HepG2 (cell line): Measurements from ENCODE around the gene PIWIL1.

Experiments
- ESRRA ChIP-seq: sonication (generic); formaldehyde crosslinking; IDR thresholded peaks from 2 replicates; pipeline ENCODE4 v1.5.1; 2020; ENCODE audit warnings: mild to moderate bottlenecking, low read depth, missing genetic modification reagents
- EZH2 ChIP-seq: conservative IDR thresholded peaks from 2 replicates; pipeline ENCODE4 v1.6.1; 2012; ENCODE audit warnings: mild to moderate bottlenecking, low read depth, low read length, moderate library complexity
- HNRNPLL ChIP-seq: fragments of 200-400 bp; formaldehyde crosslinking; IDR thresholded peaks from 2 replicates; pipeline ENCODE4 v1.6.1; 2017; ENCODE audit warnings: mild to moderate bottlenecking, low read depth, low read length; ENCODE audit not compliant: poor library complexity, severe bottlenecking
- YY1 ChIP-seq: IDR thresholded peaks from 2 replicates; pipeline ENCODE4 v1.6.1; 2011; ENCODE audit warnings: low read length, low read depth, moderate library complexity, mild to moderate bottlenecking; ENCODE audit not compliant: insufficient read depth, insufficient replicate concordance
- ZBTB21 ChIP-seq: sonication (generic); formaldehyde crosslinking; IDR thresholded peaks from 2 replicates; pipeline ENCODE4 v1.4.0; 2020; ENCODE audit warnings: missing genetic modification reagents
- ZNF263 ChIP-seq: sonication (generic); formaldehyde crosslinking; IDR thresholded peaks from 2 replicates; pipeline ENCODE4 v1.4.0; 2020; ENCODE audit warnings: missing genetic modification reagents
- ZNF382 ChIP-seq: sonication (generic); formaldehyde crosslinking; IDR thresholded peaks from 2 replicates; pipeline ENCODE4 v1.5.0; 2020; ENCODE audit warnings: missing genetic modification reagents, mild to moderate bottlenecking, borderline replicate concordance
- TF ChIP-seq, protein P1 (sequence below): sonication (generic); formaldehyde crosslinking; IDR thresholded peaks from 2 replicates; pipeline ENCODE4 v1.5.0; 2020; ENCODE audit warnings: mild to moderate bottlenecking, missing genetic modification reagents, moderate library complexity
- TF ChIP-seq, protein P2 (sequence below): sonication (generic); formaldehyde crosslinking; IDR thresholded peaks from 2 replicates; pipeline ENCODE4 v1.5.0; 2020; ENCODE audit warnings: mild to moderate bottlenecking, missing genetic modification reagents

DNA sequence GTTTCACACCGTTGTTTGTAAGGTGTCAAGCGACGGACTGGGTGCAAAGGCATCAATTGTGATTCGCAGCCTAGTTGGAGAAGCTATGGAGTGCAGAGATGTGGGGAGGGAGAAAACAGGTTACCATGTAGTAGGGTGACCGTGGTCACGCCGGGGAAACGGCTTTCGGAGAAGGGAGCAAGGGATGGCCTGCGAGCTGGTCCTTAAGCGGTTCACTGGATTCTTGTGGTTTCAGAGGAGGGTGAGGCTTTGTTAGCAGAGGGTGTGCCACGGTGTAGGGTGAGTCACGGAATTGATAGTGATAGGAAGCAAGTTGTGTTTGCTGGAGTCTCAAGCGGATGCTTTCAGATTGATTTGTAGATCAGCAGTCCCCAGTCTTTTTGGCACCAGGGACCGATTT lies 2.3 kb downstream of the PIWIL1 start:
- TF ChIP-seq, protein P1, sequence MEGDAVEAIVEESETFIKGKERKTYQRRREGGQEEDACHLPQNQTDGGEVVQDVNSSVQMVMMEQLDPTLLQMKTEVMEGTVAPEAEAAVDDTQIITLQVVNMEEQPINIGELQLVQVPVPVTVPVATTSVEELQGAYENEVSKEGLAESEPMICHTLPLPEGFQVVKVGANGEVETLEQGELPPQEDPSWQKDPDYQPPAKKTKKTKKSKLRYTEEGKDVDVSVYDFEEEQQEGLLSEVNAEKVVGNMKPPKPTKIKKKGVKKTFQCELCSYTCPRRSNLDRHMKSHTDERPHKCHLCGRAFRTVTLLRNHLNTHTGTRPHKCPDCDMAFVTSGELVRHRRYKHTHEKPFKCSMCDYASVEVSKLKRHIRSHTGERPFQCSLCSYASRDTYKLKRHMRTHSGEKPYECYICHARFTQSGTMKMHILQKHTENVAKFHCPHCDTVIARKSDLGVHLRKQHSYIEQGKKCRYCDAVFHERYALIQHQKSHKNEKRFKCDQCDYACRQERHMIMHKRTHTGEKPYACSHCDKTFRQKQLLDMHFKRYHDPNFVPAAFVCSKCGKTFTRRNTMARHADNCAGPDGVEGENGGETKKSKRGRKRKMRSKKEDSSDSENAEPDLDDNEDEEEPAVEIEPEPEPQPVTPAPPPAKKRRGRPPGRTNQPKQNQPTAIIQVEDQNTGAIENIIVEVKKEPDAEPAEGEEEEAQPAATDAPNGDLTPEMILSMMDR (CRISPR knock-in tag), result no peak
- no peak for TF ChIP-seq ZNF382 (CRISPR knock-in tag)
- no peak for TF ChIP-seq ZNF263 (CRISPR knock-in tag)
- no peak for TF ChIP-seq YY1
- TF ChIP-seq, protein P2, sequence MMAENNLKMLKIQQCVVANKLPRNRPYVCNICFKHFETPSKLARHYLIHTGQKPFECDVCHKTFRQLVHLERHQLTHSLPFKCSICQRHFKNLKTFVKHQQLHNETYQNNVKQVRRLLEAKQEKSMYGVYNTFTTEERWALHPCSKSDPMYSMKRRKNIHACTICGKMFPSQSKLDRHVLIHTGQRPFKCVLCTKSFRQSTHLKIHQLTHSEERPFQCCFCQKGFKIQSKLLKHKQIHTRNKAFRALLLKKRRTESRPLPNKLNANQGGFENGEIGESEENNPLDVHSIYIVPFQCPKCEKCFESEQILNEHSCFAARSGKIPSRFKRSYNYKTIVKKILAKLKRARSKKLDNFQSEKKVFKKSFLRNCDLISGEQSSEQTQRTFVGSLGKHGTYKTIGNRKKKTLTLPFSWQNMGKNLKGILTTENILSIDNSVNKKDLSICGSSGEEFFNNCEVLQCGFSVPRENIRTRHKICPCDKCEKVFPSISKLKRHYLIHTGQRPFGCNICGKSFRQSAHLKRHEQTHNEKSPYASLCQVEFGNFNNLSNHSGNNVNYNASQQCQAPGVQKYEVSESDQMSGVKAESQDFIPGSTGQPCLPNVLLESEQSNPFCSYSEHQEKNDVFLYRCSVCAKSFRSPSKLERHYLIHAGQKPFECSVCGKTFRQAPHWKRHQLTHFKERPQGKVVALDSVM, result no peak
- TF ChIP-seq HNRNPLL, result no peak
- no peak for TF ChIP-seq ESRRA (CRISPR knock-in tag)
- no peak for TF ChIP-seq ZBTB21 (CRISPR knock-in tag)
- no peak for TF ChIP-seq EZH2
